ENCODE results near the gene GAS5. TPM values are rescaled to one million over a fixed set of nuclear protein-coding genes. Genes with fewer than 3 reads are reported as not detected.

Gene GAS5
- total and polyA plus RNA-seq, 9 of the 15 experiments (the other 6 are each of a cell fraction or from before 2014, with no cell fraction given), result 565 to 1,860 (median 1,006) TPM

DNA sequence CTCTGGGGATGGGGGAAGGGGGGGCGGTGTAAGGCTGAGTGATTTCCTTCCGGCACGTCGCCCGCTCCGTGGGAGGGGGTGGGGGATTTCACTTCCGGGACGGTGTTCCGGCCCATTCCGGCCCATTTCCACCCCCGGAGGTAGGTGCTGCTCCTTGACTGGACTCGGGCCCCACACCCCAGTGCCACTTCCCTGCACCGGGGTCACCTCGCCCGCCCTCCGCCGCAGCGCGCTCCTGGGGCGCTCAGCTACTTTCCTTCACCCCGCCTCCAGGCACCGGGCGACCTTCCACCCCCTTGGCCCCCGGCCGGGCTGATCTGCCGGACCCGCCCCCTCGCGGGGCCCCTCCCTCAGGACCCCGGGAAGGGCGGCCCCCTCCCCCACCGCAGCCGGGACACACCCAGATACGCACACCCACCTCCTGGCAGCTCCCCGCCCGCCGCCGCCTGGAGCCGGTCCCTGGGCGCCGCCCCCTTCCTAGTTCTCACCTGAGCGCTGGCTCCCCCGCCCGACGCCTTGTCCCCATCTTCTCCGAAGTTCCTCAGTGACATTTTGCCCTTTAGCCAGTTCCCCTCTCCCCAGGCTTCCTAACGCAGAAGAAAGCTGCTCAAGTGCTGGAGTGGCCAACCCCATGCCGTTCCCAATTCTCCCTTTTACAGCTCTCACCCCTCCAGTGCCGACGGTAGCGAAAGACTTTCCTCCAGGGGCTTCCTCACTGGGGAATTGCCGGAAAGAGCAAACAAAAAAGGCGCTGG is 654 bp upstream of the GAS5 start, which contains the start of gene ZBTB37 (continued):
- no peak; the same call in 1 of the 2 replicates for TF ChIP-seq MTA1 (IDR thresholded peaks at IDR 0.05; ENCODE audit: borderline replicate concordance)
- no peak for TF ChIP-seq EWSR1 (IDR thresholded peaks at IDR 0.05; ENCODE audit: borderline replicate concordance, low read depth, partially characterized antibody)
- TF ChIP-seq, protein P1, sequence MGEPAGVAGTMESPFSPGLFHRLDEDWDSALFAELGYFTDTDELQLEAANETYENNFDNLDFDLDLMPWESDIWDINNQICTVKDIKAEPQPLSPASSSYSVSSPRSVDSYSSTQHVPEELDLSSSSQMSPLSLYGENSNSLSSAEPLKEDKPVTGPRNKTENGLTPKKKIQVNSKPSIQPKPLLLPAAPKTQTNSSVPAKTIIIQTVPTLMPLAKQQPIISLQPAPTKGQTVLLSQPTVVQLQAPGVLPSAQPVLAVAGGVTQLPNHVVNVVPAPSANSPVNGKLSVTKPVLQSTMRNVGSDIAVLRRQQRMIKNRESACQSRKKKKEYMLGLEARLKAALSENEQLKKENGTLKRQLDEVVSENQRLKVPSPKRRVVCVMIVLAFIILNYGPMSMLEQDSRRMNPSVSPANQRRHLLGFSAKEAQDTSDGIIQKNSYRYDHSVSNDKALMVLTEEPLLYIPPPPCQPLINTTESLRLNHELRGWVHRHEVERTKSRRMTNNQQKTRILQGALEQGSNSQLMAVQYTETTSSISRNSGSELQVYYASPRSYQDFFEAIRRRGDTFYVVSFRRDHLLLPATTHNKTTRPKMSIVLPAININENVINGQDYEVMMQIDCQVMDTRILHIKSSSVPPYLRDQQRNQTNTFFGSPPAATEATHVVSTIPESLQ (CRISPR knock-in tag; IDR thresholded peaks at IDR 0.05), result no peak
- TF ChIP-seq, protein P2, sequence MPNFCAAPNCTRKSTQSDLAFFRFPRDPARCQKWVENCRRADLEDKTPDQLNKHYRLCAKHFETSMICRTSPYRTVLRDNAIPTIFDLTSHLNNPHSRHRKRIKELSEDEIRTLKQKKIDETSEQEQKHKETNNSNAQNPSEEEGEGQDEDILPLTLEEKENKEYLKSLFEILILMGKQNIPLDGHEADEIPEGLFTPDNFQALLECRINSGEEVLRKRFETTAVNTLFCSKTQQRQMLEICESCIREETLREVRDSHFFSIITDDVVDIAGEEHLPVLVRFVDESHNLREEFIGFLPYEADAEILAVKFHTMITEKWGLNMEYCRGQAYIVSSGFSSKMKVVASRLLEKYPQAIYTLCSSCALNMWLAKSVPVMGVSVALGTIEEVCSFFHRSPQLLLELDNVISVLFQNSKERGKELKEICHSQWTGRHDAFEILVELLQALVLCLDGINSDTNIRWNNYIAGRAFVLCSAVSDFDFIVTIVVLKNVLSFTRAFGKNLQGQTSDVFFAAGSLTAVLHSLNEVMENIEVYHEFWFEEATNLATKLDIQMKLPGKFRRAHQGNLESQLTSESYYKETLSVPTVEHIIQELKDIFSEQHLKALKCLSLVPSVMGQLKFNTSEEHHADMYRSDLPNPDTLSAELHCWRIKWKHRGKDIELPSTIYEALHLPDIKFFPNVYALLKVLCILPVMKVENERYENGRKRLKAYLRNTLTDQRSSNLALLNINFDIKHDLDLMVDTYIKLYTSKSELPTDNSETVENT (CRISPR knock-in tag; IDR thresholded peaks at IDR 0.05), result 0 out of 2 replicates have a peak, but pooled peaks have one; percentile 25
- TF ChIP-seq WHSC1 (IDR thresholded peaks at IDR 0.05; ENCODE audit: low read length), result no peak
- TF ChIP-seq MEIS2 (IDR thresholded peaks at IDR 0.05; ENCODE audit: partially characterized antibody), result no peak
- TF ChIP-seq ETV5 (CRISPR knock-in tag; IDR thresholded peaks at IDR 0.05; ENCODE audit: low read depth), result peak; percentile 94
- TF ChIP-seq GABPA (tag; conservative IDR thresholded peaks at IDR 0.05; ENCODE audit: low read depth), result peak; percentile 99
- peak in 1 of 2 experiments; percentile 36; a peak in 2 of 4 replicates for TF ChIP-seq NRF1 (conservative IDR thresholded peaks at IDR 0.05 in 1 of 2, IDR thresholded peaks at IDR 0.05 in 1 of 2)
- TF ChIP-seq MYNN (IDR thresholded peaks at IDR 0.05), result no peak
- TF ChIP-seq MYNN (CRISPR knock-in tag; IDR thresholded peaks at IDR 0.05), result no peak
- no peak for TF ChIP-seq MCM7 (IDR thresholded peaks at IDR 0.05)
- peak; percentile 55 for TF ChIP-seq ARID1B (IDR thresholded peaks at IDR 0.05)
- TF ChIP-seq MIER1 (IDR thresholded peaks at IDR 0.05; ENCODE audit: low read depth), result 0 out of 2 replicates have a peak, but pooled peaks have one; percentile 67
- TF ChIP-seq, protein P3, sequence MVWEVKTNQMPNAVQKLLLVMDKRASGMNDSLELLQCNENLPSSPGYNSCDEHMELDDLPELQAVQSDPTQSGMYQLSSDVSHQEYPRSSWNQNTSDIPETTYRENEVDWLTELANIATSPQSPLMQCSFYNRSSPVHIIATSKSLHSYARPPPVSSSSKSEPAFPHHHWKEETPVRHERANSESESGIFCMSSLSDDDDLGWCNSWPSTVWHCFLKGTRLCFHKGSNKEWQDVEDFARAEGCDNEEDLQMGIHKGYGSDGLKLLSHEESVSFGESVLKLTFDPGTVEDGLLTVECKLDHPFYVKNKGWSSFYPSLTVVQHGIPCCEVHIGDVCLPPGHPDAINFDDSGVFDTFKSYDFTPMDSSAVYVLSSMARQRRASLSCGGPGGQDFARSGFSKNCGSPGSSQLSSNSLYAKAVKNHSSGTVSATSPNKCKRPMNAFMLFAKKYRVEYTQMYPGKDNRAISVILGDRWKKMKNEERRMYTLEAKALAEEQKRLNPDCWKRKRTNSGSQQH (CRISPR knock-in tag; IDR thresholded peaks at IDR 0.05), result no peak
- TF ChIP-seq ZNF583 (CRISPR knock-in tag; IDR thresholded peaks at IDR 0.05), result no peak
- 0 out of 2 replicates have a peak, but pooled peaks have one; percentile 9 for TF ChIP-seq TCF3 (CRISPR knock-in tag; IDR thresholded peaks at IDR 0.05)
- TF ChIP-seq RNF2 (IDR thresholded peaks at IDR 0.05), result peak; percentile 82
- TF ChIP-seq CBX8 (IDR thresholded peaks at IDR 0.05; ENCODE audit: borderline replicate concordance, extremely low read depth, low read depth, low read length, poor library complexity, severe bottlenecking), result no peak
- no peak for TF ChIP-seq ZNF23 (CRISPR knock-in tag; IDR thresholded peaks at IDR 0.05)
- TF ChIP-seq, protein P4, sequence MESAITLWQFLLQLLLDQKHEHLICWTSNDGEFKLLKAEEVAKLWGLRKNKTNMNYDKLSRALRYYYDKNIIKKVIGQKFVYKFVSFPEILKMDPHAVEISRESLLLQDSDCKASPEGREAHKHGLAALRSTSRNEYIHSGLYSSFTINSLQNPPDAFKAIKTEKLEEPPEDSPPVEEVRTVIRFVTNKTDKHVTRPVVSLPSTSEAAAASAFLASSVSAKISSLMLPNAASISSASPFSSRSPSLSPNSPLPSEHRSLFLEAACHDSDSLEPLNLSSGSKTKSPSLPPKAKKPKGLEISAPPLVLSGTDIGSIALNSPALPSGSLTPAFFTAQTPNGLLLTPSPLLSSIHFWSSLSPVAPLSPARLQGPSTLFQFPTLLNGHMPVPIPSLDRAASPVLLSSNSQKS (CRISPR knock-in tag; IDR thresholded peaks at IDR 0.05), result no peak
